HG03064 (cell line): ENCODE results near the gene FBN3.

Experiments
- ATAC-seq: cut with Tn5 transposase; IDR thresholded peaks from one replicate; pipeline ENCODE4 v1.9.1; 2021; ENCODE audit warnings: low read depth; ENCODE audit not compliant: unreplicated experiment

The FBN3 gene

GRCh38 chr19:8150178-8150865 lies 930 bp upstream of the FBN3 start:
- no peak for ATAC-seq

GRCh38 chr19:8148410-8149260 lies 757 bp downstream of the FBN3 start:
- no peak for ATAC-seq

DNA sequence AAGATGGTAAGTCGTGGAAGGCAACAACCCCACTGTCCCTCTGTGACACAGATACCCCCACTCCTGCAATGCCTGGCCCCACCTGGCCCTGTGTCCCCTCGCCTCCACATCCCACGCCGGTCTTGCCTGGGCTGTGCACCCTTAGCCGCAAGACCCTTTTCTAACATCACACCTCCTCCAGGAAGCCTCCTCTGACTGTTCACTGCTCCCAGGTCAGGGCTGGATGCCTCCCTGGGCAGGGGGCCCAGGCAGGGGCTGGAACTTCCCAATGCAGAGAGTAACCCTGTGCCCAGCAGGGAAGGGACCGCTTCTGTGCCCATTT lies 1.3 kb downstream of the FBN3 start:
- ATAC-seq = no peak

DNA sequence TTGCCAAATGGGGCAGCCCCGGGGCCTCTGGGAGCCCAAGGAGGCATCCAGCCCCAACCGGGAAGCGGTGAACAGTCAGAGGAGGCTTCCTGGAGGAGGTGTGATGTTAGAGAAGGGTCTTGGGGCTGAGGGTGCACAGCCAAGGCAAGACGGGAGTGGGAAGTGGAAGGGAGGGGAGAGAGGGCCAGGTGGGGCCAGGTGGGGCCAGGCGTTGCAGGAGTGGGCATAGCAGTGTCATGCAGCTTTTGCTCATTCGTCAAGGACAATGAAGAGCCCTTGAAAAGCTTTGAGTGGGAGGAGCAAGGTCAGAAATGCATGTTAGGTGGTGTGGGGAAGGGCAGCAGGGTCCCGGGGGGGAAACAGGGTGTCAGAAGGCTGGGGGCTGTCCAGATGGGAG lies 1.8 kb downstream of the FBN3 start:
- ATAC-seq = no peak

GRCh38 chr19:8146877-8147581 lies 2.4 kb downstream of the FBN3 start:
- no peak for ATAC-seq

DNA sequence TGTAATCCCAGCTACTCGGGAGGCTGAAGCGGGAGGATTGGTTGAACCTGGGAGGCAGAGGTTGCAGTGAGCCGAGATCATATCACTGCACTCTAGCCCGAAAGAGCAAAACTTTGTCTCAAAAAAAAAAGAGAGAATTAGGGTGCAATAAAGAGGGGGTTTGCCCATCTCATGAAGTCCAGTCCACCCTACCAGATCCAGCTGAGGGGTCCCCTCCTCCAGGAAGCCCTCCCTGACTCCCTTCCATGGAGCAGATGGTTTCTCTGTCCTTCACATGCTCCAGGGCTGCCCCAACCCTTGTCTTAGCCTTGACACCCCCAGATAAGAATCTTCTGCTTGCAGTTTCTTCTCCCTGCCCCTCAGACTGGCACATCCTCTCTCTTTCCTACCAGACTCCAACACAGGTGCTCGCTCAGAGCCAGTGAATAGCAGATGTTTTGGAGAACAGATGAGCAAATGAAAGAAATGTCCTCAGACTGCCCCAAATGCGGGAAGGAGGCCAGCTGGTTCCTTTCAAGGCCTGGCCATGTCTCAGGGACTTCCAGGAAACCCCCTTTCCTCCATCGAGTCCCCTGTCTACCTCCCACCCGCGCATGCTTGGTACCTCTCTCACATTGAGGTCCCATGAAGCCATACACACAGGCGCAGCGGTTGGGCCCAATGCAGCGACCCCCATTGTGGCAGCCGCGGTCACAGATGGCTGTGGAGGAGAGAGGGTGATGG lies 5.0 kb downstream of the FBN3 start:
- no peak for ATAC-seq

- no peak for ATAC-seq
Measured at GRCh38 chr19:8143041-8143440, 6.4 kb downstream of the FBN3 start.

DNA sequence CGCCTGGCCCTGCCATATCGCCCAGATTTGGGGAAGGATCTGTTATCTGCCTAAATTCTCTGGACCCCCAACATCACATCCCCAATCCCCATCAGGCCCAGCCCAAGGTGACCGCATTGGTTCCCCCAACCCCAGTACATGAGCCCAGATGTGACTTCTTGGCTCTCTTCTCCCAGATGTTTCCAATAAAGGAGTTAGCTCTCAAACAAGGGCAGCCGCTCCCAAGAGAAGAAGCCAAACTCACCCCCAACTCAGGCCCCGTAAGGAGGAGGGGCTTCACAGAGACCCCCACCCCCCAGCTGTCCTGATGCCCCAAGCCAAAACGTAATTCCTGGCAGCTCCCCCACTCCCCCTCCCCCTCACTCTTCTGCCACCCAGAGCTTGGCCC lies 6.9 kb downstream of the FBN3 start:
- ATAC-seq = no peak

DNA sequence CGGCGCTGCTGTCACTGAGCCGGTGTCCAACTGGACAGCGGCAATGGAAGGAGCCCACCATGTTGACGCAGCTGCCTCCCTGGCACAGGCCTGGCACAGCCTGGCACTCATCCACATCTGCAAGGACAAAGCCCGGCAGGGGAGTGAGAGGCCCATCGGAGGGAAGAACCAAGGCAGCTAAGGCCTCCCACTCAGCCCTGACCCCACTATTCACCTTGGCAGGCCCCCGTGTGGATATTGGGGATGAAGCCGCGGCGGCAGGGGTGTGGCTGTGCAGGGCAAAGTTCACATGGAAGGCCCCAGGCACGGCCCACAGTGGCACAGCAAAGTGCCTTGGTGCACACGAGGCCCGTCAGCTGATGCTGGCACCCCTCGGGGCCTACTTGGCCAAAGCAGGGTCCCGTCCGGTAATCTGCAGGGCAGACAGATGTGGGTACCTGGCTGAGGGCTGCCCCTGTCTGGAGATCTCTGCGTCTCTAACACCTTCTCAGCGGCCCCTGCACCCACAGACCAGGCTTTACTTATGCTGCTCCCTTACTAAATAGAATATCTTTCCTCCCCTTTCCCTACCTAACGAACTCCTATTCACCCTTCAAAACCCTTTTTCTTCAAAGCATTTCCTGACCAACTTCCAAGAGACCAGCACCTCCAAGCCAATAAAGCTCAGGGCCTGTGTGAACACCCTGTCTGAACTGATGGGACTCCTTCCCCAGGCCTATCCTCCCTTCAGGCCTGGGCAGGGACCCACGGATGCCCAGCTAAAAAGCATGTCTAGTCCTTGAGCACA lies 7.5 kb downstream of the FBN3 start:
- ATAC-seq = no peak

DNA sequence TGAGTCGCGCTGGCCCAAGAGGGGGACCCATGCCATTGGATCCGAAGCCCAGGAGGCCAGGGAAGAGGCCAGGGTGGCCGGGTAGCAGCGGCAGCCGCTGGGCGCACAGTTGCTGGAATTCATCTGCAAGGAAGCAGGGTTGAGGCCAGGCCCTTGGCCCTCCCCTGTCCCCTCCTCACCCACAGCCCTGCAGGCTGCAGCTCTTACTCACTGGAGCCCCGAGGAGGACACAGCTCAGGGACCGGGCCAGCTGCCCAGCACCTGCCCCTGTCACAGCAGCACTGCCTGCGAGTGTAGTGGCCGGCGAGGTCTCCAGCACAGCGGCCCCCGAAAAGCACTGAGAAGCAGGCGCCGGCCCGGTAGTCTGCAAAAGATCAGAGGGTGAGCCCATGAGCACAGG lies 11.2 kb downstream of the FBN3 start:
- no peak for ATAC-seq

- ATAC-seq = no peak
Measured at GRCh38 chr19:8137425-8137824, 12.0 kb downstream of the FBN3 start.

GRCh38 chr19:8135946-8136618 lies 13.3 kb downstream of the FBN3 start:
- no peak for ATAC-seq

GRCh38 chr19:8132858-8133458 lies 16.4 kb downstream of the FBN3 start:
- no peak for ATAC-seq

DNA sequence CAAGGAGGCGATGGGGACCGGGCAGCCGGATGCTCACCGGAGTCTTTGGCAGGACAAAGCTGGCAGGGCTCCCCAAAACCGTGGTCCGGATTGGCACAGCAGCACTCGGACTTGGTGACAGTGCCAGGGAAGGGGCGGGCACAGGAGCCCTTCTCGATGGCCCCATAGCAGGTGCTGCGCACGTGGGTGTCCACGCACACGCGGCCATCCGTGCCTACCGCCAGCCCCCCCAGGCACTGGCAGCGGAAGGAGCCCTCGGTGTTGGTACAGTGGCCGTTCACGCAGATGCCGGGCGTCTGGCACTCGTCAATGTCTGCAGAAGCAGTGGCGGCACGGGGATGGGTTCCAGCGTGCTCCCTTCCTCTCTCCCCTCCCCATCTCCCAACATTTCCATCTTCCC lies 17.9 kb downstream of the FBN3 start:
- no peak for ATAC-seq

- ATAC-seq = no peak
Measured at GRCh38 chr19:8129061-8129618, 20.3 kb downstream of the FBN3 start.

- ATAC-seq = no peak
Measured at GRCh38 chr19:8128551-8128950, 20.8 kb downstream of the FBN3 start.

GRCh38 chr19:8127311-8127710 lies 22.1 kb downstream of the FBN3 start:
- no peak for ATAC-seq

GRCh38 chr19:8126511-8126910 lies 22.9 kb downstream of the FBN3 start:
- ATAC-seq = no peak

GRCh38 chr19:8126008-8126407 lies 23.4 kb downstream of the FBN3 start:
- ATAC-seq = no peak
